Panc1 (cell line): ENCODE results near the gene TRAPPC12.
A peak's percentile ranks its signal among the peaks of the same experiment; 100 is the strongest.

Experiments
- CTCF ChIP-seq: fragments of 450-650 bp; IDR thresholded peaks from 2 replicates; pipeline ENCODE4 v1.5.1; 2017; ENCODE audit warnings: mild to moderate bottlenecking
- POLR2AphosphoS5 ChIP-seq: IDR thresholded peaks from 2 replicates; pipeline ENCODE4 v1.6.1; 2012; ENCODE audit warnings: mild to moderate bottlenecking, low read depth, low read length, moderate library complexity
- SIN3A ChIP-seq: IDR thresholded peaks from 2 replicates; pipeline ENCODE4 v1.6.1; 2012; ENCODE audit warnings: low read depth, mild to moderate bottlenecking, low read length, moderate library complexity, borderline replicate concordance; ENCODE audit not compliant: insufficient read depth

- TF ChIP-seq CTCF, result peak; percentile 99
- no peak for TF ChIP-seq POLR2AphosphoS5
- TF ChIP-seq SIN3A, result no peak
These were observed 44.1 kb downstream of the TRAPPC12 start for GRCh38 chr2:3423492-3424170.
